Nephron (organoid): ENCODE results near the gene CIART.
"Not testable (repeated sequence)": the region's sequence is repeated elsewhere in the genome, so short reads cannot be mapped to it uniquely, and the experiment has no call there.

Source experiments
- H3K27ac Mint-ChIP-seq, 3 experiments: 2 replicates each; pipeline ENCODE4 v1.8.0; 2020; ENCODE audit warnings: mixed read lengths in 3 of 3, mild to moderate bottlenecking in 2 of 3, moderate library complexity in 1 of 3
- H3K27me3 Mint-ChIP-seq: 2 replicates; pipeline ENCODE4 v1.8.0; 2021; ENCODE audit warnings: low read depth, mild to moderate bottlenecking, moderate library complexity, mixed read lengths
- H3K36me3 Mint-ChIP-seq: 2 replicates; pipeline ENCODE4 v1.8.0; 2020; ENCODE audit warnings: low read depth, mixed read lengths
- H3K4me1 Mint-ChIP-seq: 2 replicates; pipeline ENCODE4 v1.8.0; 2020; ENCODE audit warnings: mixed read lengths
- H3K4me3 Mint-ChIP-seq, 3 experiments: 2 replicates each; pipeline ENCODE4 v1.8.0; 2020; ENCODE audit warnings: mild to moderate bottlenecking in 3 of 3, mixed read lengths in 3 of 3, moderate library complexity in 2 of 3
- H3K9me3 Mint-ChIP-seq: 2 replicates; pipeline ENCODE4 v1.8.0; 2020; ENCODE audit warnings: mixed read lengths
- TF ChIP-seq, protein P1 (sequence below), 3 experiments: fragments of 200-600 bp; sonication (generic); IDR thresholded peaks; one replicate each; pipeline ENCODE4 v1.5.0; 2021; ENCODE audit warnings: antibody characterized with exemption in 3 of 3; ENCODE audit not compliant: unreplicated experiment in 3 of 3

Gene CIART

GRCh38 chr1:150235294-150235851, 47.0 kb upstream of the CIART start:
- H3K36me3 Mint-ChIP-seq, result peaks cover 5% of the 10 kb centered on the region
- no peak overlapping the region for H3K4me3 Mint-ChIP-seq
- peaks cover 22% of the 10 kb centered on the region for H3K4me1 Mint-ChIP-seq
- H3K27ac Mint-ChIP-seq, result peak overlapping the region in 1 of 3 experiments; percentile 95
- TF ChIP-seq, protein P1, sequence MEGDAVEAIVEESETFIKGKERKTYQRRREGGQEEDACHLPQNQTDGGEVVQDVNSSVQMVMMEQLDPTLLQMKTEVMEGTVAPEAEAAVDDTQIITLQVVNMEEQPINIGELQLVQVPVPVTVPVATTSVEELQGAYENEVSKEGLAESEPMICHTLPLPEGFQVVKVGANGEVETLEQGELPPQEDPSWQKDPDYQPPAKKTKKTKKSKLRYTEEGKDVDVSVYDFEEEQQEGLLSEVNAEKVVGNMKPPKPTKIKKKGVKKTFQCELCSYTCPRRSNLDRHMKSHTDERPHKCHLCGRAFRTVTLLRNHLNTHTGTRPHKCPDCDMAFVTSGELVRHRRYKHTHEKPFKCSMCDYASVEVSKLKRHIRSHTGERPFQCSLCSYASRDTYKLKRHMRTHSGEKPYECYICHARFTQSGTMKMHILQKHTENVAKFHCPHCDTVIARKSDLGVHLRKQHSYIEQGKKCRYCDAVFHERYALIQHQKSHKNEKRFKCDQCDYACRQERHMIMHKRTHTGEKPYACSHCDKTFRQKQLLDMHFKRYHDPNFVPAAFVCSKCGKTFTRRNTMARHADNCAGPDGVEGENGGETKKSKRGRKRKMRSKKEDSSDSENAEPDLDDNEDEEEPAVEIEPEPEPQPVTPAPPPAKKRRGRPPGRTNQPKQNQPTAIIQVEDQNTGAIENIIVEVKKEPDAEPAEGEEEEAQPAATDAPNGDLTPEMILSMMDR (IDR thresholded peaks at IDR 0.05; ENCODE audit: unreplicated experiment in 3 of 3), result no peak
- H3K27me3 Mint-ChIP-seq, result no peaks in the 10 kb centered on the region
- H3K9me3 Mint-ChIP-seq, result no peaks in the 10 kb centered on the region

GRCh38 chr1:150235852-150236613, 46.3 kb upstream of the CIART start, which contains the start of gene ANP32E:
Gene ANP32E, minus strand, starts transcription at chr1:150236112. Its CDS starts 326 bp downstream, at chr1:150235786.
- Mint-ChIP-seq H3K27ac (peak within 1 kb of the TSS in 2 of 3 experiments; percentile 95 to 99), H3K4me3 (no peak within 1 kb of the TSS), H3K36me3 (peaks cover 1% of the 10 kb centered on the region), H3K27me3 (peaks cover 2% of the 10 kb centered on the region), H3K4me1 (peaks cover 22% of the 10 kb centered on the region), H3K9me3 (no peaks in the 10 kb centered on the region)
- TF ChIP-seq, protein P1 (IDR thresholded peaks at IDR 0.05; ENCODE audit: unreplicated experiment in 3 of 3), result peak in 2 of 3 experiments; percentile 13 to 31

- H3K4me1 Mint-ChIP-seq, result peaks cover 22% of the 10 kb centered on the region
- H3K36me3 Mint-ChIP-seq, result no peaks in the 10 kb centered on the region
- peaks cover 3% of the 10 kb centered on the region for H3K27me3 Mint-ChIP-seq
- H3K4me3 Mint-ChIP-seq, result no peak overlapping the region
- H3K9me3 Mint-ChIP-seq, result no peaks in the 10 kb centered on the region
- no peak overlapping the region for H3K27ac Mint-ChIP-seq
- TF ChIP-seq, protein P1 (IDR thresholded peaks at IDR 0.05; ENCODE audit: unreplicated experiment in 3 of 3), result no peak
Observed at GRCh38 chr1:150236614-150237100, 45.7 kb upstream of the CIART start.

DNA sequence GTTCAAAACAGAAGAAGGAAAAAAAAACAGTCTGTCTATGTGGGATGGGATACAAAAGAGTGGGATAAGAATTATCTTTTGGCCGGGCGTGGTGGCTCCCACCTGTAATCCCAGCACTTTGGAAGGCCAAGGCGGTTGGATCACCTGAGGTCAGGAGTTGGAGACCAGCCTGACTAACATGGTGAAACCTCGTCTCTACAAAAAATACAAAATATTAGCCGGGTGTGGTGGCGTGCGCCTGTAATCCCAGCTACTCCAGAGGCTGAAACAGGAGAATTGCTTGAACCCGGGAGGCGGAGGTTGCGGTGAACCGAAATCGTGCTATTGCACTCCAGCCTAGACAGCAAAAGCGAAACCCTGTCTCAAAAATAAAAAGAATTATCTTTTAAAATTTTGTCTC, 45.2 kb upstream of the CIART start:
- not testable (repeated sequence) for H3K4me3 Mint-ChIP-seq, H3K9me3 Mint-ChIP-seq, H3K27ac Mint-ChIP-seq, H3K36me3 Mint-ChIP-seq, H3K27me3 Mint-ChIP-seq
- H3K4me1 Mint-ChIP-seq, result peaks cover 22% of the 10 kb centered on the region

DNA sequence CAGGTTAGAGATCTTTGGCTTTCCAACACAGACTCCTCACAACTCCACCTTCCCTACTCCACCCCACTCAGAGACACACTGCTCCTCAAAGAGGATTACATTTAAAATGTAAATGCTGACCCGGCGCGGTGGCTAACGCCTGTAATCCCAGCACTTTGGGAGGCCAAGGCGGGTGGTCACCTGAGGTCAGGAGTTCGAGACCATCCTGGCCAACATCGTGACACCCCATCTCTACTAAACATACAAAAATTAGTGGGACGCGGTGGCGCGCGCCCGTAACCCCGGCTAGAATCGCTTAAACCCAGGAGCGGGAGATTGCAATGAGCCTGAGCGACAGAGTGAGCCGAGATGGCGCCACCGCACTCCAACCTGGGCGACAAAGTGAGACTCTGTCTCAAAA, 44.6 kb upstream of the CIART start:
- peaks cover 3% of the 10 kb centered on the region for H3K27me3 Mint-ChIP-seq
- TF ChIP-seq, protein P1 (IDR thresholded peaks at IDR 0.05; ENCODE audit: unreplicated experiment in 3 of 3), result no peak
- H3K4me3 Mint-ChIP-seq, result peak overlapping the region in 2 of 3 experiments; percentile 6 to 29
- H3K9me3 Mint-ChIP-seq, result no peaks in the 10 kb centered on the region
- H3K27ac Mint-ChIP-seq, result no peak overlapping the region
- H3K4me1 Mint-ChIP-seq, result peaks cover 22% of the 10 kb centered on the region
- no peaks in the 10 kb centered on the region for H3K36me3 Mint-ChIP-seq

DNA sequence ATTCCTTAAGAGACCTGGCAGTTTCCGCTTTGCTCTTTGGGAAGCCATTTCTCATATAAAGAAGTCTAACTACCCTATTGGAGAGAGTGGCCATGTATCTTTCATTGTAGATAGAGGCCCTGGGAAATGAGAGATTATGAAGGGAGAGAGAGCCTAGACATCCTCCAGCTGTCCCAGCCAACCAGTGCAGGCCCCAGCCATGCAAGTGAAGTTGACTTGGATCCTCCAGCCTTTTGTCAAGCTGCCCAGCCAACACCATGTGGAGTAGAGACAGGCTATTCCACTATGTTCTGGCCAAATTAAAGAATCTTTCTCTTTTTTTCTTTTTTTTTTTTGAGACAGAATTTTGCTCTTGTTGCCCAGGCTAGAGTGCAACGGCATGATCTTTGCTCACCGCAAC, 39.4 kb upstream of the CIART start:
- peaks cover 3% of the 10 kb centered on the region for H3K27me3 Mint-ChIP-seq
- no peaks in the 10 kb centered on the region for H3K9me3 Mint-ChIP-seq
- no peaks in the 10 kb centered on the region for H3K4me1 Mint-ChIP-seq
- no peaks in the 10 kb centered on the region for H3K36me3 Mint-ChIP-seq
- TF ChIP-seq, protein P1 (IDR thresholded peaks at IDR 0.05; ENCODE audit: unreplicated experiment in 3 of 3), result no peak
- no peak overlapping the region for H3K27ac Mint-ChIP-seq
- H3K4me3 Mint-ChIP-seq, result no peak overlapping the region
